ENCODE results near the gene CDKN2B-AS1.
A peak's percentile ranks its signal among the peaks of the same experiment; 100 is the strongest.

Gene CDKN2B-AS1

GRCh38 chr9:22147813-22148527 is 153.4 kb downstream of the CDKN2B-AS1 start:
- Histone ChIP-seq H3K27ac (ENCODE audit: low read depth, low read length) (no peak overlapping the region), H3K36me3 (ENCODE audit: control insufficient read depth in 5 of 5, insufficient read depth in 5 of 5, low read length in 5 of 5) (no peaks in the 10 kb centered on the region)

GRCh38 chr9:22148528-22148875 is 153.9 kb downstream of the CDKN2B-AS1 start:
- Histone ChIP-seq H3K4me3 (ENCODE audit: low read depth in 1 of 5, low read length in 5 of 5) (no peak overlapping the region), H3K27ac (ENCODE audit: low read depth, low read length) (no peak overlapping the region), H3K9me3 (ENCODE audit: control insufficient read depth in 5 of 5, low read length in 5 of 5) (no peaks in the 10 kb centered on the region), H3K36me3 (ENCODE audit: control insufficient read depth in 5 of 5, insufficient read depth in 5 of 5, low read length in 5 of 5) (no peaks in the 10 kb centered on the region), H3K27me3 (ENCODE audit: control insufficient read depth in 5 of 5, insufficient read depth in 4 of 5, low read length in 5 of 5) (no peaks in the 10 kb centered on the region), H3K4me1 (ENCODE audit: control insufficient read depth in 5 of 5, insufficient read depth in 5 of 5, low read length in 5 of 5) (peaks cover 0 to 11% (median 3%) of the 10 kb centered on the region in 5 donors), H3K9ac (ENCODE audit: low read length in 5 of 5) (no peak overlapping the region)

More at GRCh38 chr9:22147813-22148527, 153.4 kb downstream of the CDKN2B-AS1 start:
- no peaks in the 10 kb centered on the region for H3K27me3 ChIP-seq (ENCODE audit: control insufficient read depth in 5 of 5, insufficient read depth in 4 of 5, low read length in 5 of 5)
- H3K4me1 ChIP-seq (ENCODE audit: control insufficient read depth in 5 of 5, insufficient read depth in 5 of 5, low read length in 5 of 5), result peaks cover 0 to 11% (median 1%) of the 10 kb centered on the region in 5 donors
- H3K4me3 ChIP-seq (ENCODE audit: low read depth in 1 of 5, low read length in 5 of 5), result no peak overlapping the region
- no peak overlapping the region for H3K9ac ChIP-seq (ENCODE audit: low read length in 5 of 5)
- H3K9me3 ChIP-seq (ENCODE audit: control insufficient read depth in 5 of 5, low read length in 5 of 5), result no peaks in the 10 kb centered on the region

- no peaks in the 10 kb centered on the region for H3K36me3 ChIP-seq (ENCODE audit: control insufficient read depth in 5 of 5, insufficient read depth in 5 of 5, low read length in 5 of 5)
- no peak overlapping the region for H3K4me3 ChIP-seq (ENCODE audit: low read depth in 1 of 5, low read length in 5 of 5)
- H3K9me3 ChIP-seq (ENCODE audit: control insufficient read depth in 5 of 5, low read length in 5 of 5), result no peaks in the 10 kb centered on the region
- peak overlapping the region; percentile 6 for H3K27ac ChIP-seq (ENCODE audit: low read depth, low read length)
- no peak overlapping the region for H3K9ac ChIP-seq (ENCODE audit: low read length in 5 of 5)
- H3K4me1 ChIP-seq (ENCODE audit: control insufficient read depth in 5 of 5, insufficient read depth in 5 of 5, low read length in 5 of 5), result peaks cover 0 to 11% (median 3%) of the 10 kb centered on the region in 5 donors
- H3K27me3 ChIP-seq (ENCODE audit: control insufficient read depth in 5 of 5, insufficient read depth in 4 of 5, low read length in 5 of 5), result no peaks in the 10 kb centered on the region
Observed at GRCh38 chr9:22148876-22149637, 154.5 kb downstream of the CDKN2B-AS1 start.

- H3K36me3 ChIP-seq (ENCODE audit: control insufficient read depth in 5 of 5, insufficient read depth in 5 of 5, low read length in 5 of 5), result no peaks in the 10 kb centered on the region
- no peak overlapping the region for H3K27ac ChIP-seq (ENCODE audit: low read depth, low read length)
- peaks cover 4 to 18% (median 13%) of the 10 kb centered on the region in 5 donors for H3K4me1 ChIP-seq (ENCODE audit: control insufficient read depth in 5 of 5, insufficient read depth in 5 of 5, low read length in 5 of 5)
- H3K9ac ChIP-seq (ENCODE audit: low read length in 5 of 5), result no peak overlapping the region
- no peaks in the 10 kb centered on the region for H3K9me3 ChIP-seq (ENCODE audit: control insufficient read depth in 5 of 5, low read length in 5 of 5)
- H3K4me3 ChIP-seq (ENCODE audit: low read depth in 1 of 5, low read length in 5 of 5), result no peak overlapping the region
- H3K27me3 ChIP-seq (ENCODE audit: control insufficient read depth in 5 of 5, insufficient read depth in 4 of 5, low read length in 5 of 5), result no peaks in the 10 kb centered on the region
Observed at GRCh38 chr9:22154064-22154463, 159.5 kb downstream of the CDKN2B-AS1 start.

- no peaks in the 10 kb centered on the region for H3K27me3 ChIP-seq (ENCODE audit: control insufficient read depth in 5 of 5, insufficient read depth in 4 of 5, low read length in 5 of 5)
- no peaks in the 10 kb centered on the region for H3K9me3 ChIP-seq (ENCODE audit: control insufficient read depth in 5 of 5, low read length in 5 of 5)
- H3K9ac ChIP-seq (ENCODE audit: low read length in 5 of 5), result no peak overlapping the region
- H3K4me1 ChIP-seq (ENCODE audit: control insufficient read depth in 5 of 5, insufficient read depth in 5 of 5, low read length in 5 of 5), result peaks cover 4 to 19% (median 17%) of the 10 kb centered on the region in 5 donors
- H3K27ac ChIP-seq (ENCODE audit: low read depth, low read length), result no peak overlapping the region
- no peaks in the 10 kb centered on the region for H3K36me3 ChIP-seq (ENCODE audit: control insufficient read depth in 5 of 5, insufficient read depth in 5 of 5, low read length in 5 of 5)
- no peak overlapping the region for H3K4me3 ChIP-seq (ENCODE audit: low read depth in 1 of 5, low read length in 5 of 5)
Observed at GRCh38 chr9:22156586-22156985, 162.0 kb downstream of the CDKN2B-AS1 start.

GRCh38 chr9:22157276-22157675 is 162.7 kb downstream of the CDKN2B-AS1 start:
- peaks cover 4 to 19% (median 17%) of the 10 kb centered on the region in 5 donors for H3K4me1 ChIP-seq (ENCODE audit: control insufficient read depth in 5 of 5, insufficient read depth in 5 of 5, low read length in 5 of 5)
- no peak overlapping the region for H3K4me3 ChIP-seq (ENCODE audit: low read depth in 1 of 5, low read length in 5 of 5)
- H3K9ac ChIP-seq (ENCODE audit: low read length in 5 of 5), result no peak overlapping the region
- no peaks in the 10 kb centered on the region for H3K36me3 ChIP-seq (ENCODE audit: control insufficient read depth in 5 of 5, insufficient read depth in 5 of 5, low read length in 5 of 5)
- H3K27me3 ChIP-seq (ENCODE audit: control insufficient read depth in 5 of 5, insufficient read depth in 4 of 5, low read length in 5 of 5), result no peaks in the 10 kb centered on the region
- no peaks in the 10 kb centered on the region for H3K9me3 ChIP-seq (ENCODE audit: control insufficient read depth in 5 of 5, low read length in 5 of 5)
- no peak overlapping the region for H3K27ac ChIP-seq (ENCODE audit: low read depth, low read length)

GRCh38 chr9:22157828-22158227 is 163.2 kb downstream of the CDKN2B-AS1 start:
- Histone ChIP-seq H3K36me3 (ENCODE audit: control insufficient read depth in 5 of 5, insufficient read depth in 5 of 5, low read length in 5 of 5) (no peaks in the 10 kb centered on the region), H3K9ac (ENCODE audit: low read length in 5 of 5) (no peak overlapping the region), H3K27ac (ENCODE audit: low read depth, low read length) (no peak overlapping the region), H3K27me3 (ENCODE audit: control insufficient read depth in 5 of 5, insufficient read depth in 4 of 5, low read length in 5 of 5) (no peaks in the 10 kb centered on the region), H3K4me1 (ENCODE audit: control insufficient read depth in 5 of 5, insufficient read depth in 5 of 5, low read length in 5 of 5) (peaks cover 4 to 19% (median 16%) of the 10 kb centered on the region in 5 donors), H3K9me3 (ENCODE audit: control insufficient read depth in 5 of 5, low read length in 5 of 5) (no peaks in the 10 kb centered on the region), H3K4me3 (ENCODE audit: low read depth in 1 of 5, low read length in 5 of 5) (no peak overlapping the region)

GRCh38 chr9:22158271-22158670 is 163.7 kb downstream of the CDKN2B-AS1 start:
- H3K9me3 ChIP-seq (ENCODE audit: control insufficient read depth in 5 of 5, low read length in 5 of 5), result no peaks in the 10 kb centered on the region
- H3K27ac ChIP-seq (ENCODE audit: low read depth, low read length), result no peak overlapping the region
- H3K36me3 ChIP-seq (ENCODE audit: control insufficient read depth in 5 of 5, insufficient read depth in 5 of 5, low read length in 5 of 5), result no peaks in the 10 kb centered on the region
- no peaks in the 10 kb centered on the region for H3K27me3 ChIP-seq (ENCODE audit: control insufficient read depth in 5 of 5, insufficient read depth in 4 of 5, low read length in 5 of 5)
- no peak overlapping the region for H3K9ac ChIP-seq (ENCODE audit: low read length in 5 of 5)
- H3K4me3 ChIP-seq (ENCODE audit: low read depth in 1 of 5, low read length in 5 of 5), result no peak overlapping the region
- peaks cover 4 to 19% (median 14%) of the 10 kb centered on the region in 5 donors for H3K4me1 ChIP-seq (ENCODE audit: control insufficient read depth in 5 of 5, insufficient read depth in 5 of 5, low read length in 5 of 5)

GRCh38 chr9:22158927-22159346 is 164.3 kb downstream of the CDKN2B-AS1 start:
- H3K27me3 ChIP-seq (ENCODE audit: control insufficient read depth in 5 of 5, insufficient read depth in 4 of 5, low read length in 5 of 5), result no peaks in the 10 kb centered on the region
- peak overlapping the region in 1 of 5 donors; percentile 59 for H3K4me3 ChIP-seq (ENCODE audit: low read depth in 1 of 5, low read length in 5 of 5)
- no peaks in the 10 kb centered on the region for H3K9me3 ChIP-seq (ENCODE audit: control insufficient read depth in 5 of 5, low read length in 5 of 5)
- no peaks in the 10 kb centered on the region for H3K36me3 ChIP-seq (ENCODE audit: control insufficient read depth in 5 of 5, insufficient read depth in 5 of 5, low read length in 5 of 5)
- peaks cover 4 to 19% (median 14%) of the 10 kb centered on the region in 5 donors for H3K4me1 ChIP-seq (ENCODE audit: control insufficient read depth in 5 of 5, insufficient read depth in 5 of 5, low read length in 5 of 5)
- no peak overlapping the region for H3K9ac ChIP-seq (ENCODE audit: low read length in 5 of 5)
- H3K27ac ChIP-seq (ENCODE audit: low read depth, low read length), result no peak overlapping the region

GRCh38 chr9:22159586-22159985 is 165.0 kb downstream of the CDKN2B-AS1 start:
- no peaks in the 10 kb centered on the region for H3K27me3 ChIP-seq (ENCODE audit: control insufficient read depth in 5 of 5, insufficient read depth in 4 of 5, low read length in 5 of 5)
- no peak overlapping the region for H3K4me3 ChIP-seq (ENCODE audit: low read depth in 1 of 5, low read length in 5 of 5)
- peaks cover 4 to 19% (median 14%) of the 10 kb centered on the region in 5 donors for H3K4me1 ChIP-seq (ENCODE audit: control insufficient read depth in 5 of 5, insufficient read depth in 5 of 5, low read length in 5 of 5)
- H3K9ac ChIP-seq (ENCODE audit: low read length in 5 of 5), result no peak overlapping the region
- H3K9me3 ChIP-seq (ENCODE audit: control insufficient read depth in 5 of 5, low read length in 5 of 5), result no peaks in the 10 kb centered on the region
- H3K27ac ChIP-seq (ENCODE audit: low read depth, low read length), result no peak overlapping the region
- H3K36me3 ChIP-seq (ENCODE audit: control insufficient read depth in 5 of 5, insufficient read depth in 5 of 5, low read length in 5 of 5), result no peaks in the 10 kb centered on the region

All from subcutaneous abdominal adipose tissue (tissue), 5 donors.